Kidney tubule cell (primary cell): Measurements from ENCODE around the gene FANCG.

ENCODE experiments used
- DNase-seq: peaks from one replicate; pipeline ENCODE4 v3.0.0-alpha.2; 2018; ENCODE audit warnings: low spot score

Gene FANCG

DNA sequence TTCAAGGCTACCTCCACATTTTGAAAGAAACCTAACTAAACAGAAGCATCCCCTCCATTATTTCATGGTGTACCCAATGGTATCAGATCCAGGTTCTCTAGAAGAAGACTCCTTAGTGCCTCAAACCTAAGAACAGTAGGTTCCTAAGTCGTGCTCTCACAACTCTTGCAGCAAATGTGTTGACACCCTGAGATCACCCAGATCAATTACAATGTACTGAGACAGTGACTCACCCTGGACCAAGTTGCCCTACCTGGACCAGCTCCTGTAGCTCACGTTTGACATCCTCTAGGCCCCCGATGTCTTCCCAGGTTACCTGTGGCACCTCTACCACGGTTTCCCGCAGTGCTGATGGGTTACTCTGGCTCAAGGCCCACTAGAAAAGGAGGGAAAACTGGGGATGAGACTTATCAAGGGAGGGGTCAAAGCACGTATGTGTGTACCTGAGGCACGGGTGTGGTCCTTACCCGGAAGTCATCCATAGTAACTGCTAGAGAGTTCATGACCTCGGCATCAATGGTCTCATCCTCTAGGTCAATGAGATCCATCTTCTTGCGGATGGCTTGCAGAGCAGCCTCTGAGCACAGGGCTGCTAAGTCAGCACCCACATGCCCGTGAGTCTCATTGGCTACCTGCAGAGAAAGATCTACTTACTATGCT is 19.1 kb downstream of the FANCG start:
- no peak for DNase-seq

DNA sequence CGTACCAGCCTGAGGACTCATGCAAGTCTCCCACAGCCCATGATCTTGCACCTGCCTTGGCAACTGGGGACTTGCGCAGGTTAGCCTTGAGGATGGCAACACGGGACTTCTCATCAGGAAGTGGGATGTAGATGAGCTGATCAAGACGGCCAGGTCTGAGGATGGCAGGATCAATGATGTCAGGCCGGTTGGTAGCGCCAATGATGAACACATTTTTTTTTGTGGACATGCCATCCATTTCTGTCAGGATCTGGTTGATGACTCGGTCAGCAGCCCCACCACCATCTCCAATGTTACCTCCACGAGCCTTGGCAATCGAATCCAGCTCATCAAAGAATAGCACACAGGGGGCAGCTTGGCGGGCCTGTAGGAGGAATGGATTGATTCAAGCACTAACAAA is 20.3 kb downstream of the FANCG start:
- no peak for DNase-seq

DNA sequence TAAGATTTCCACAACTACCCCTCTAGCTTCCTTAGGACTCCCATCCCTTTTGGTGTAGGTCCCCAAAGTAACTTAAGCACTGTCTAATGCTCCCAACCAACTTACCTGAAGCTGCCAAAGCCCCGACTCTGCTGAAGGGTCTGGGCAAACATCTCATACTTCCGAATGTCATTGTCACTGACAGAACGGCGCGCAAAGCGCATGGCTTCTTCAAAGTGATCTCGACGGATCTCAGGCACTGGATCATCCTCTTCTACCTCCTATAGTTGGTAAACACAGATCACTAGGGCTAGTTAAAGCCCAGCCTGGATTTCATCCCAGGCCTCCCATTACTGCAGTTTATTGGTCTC is 22.5 kb downstream of the FANCG start:
- DNase-seq: no peak

DNA sequence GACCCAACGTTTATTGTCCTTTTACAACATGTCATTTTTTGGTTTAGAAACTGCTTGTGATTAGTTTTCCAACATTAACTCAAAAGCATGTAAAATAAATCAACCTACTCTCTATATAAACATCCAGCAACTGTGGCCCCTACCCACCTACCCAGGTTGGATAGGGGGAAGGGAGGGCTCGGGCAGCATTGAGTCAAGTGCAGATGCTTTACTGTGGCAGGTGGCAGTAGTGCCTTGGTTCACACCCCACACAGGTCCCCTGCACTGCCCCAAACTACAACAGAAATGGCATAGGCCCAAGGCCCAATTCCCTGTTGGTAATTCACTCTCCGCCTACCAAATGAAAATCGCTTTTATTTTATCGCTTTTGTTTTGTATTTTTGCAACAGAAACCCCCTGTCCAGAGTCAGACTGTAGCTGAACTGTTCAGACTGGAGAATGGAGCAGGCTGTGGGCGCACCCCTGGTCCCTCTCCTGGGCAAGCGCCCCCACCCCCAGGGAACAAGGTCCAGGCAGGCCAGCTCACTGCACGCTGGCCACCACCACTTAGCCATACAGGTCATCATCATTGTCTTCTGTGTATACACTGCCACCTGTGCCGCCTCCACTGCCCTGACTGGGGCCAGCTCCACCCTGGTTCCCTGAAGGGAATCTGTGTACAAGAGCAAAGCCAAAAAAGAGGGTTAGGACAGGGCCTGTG is 23.0 kb downstream of the FANCG start:
- DNase-seq: no peak

DNA sequence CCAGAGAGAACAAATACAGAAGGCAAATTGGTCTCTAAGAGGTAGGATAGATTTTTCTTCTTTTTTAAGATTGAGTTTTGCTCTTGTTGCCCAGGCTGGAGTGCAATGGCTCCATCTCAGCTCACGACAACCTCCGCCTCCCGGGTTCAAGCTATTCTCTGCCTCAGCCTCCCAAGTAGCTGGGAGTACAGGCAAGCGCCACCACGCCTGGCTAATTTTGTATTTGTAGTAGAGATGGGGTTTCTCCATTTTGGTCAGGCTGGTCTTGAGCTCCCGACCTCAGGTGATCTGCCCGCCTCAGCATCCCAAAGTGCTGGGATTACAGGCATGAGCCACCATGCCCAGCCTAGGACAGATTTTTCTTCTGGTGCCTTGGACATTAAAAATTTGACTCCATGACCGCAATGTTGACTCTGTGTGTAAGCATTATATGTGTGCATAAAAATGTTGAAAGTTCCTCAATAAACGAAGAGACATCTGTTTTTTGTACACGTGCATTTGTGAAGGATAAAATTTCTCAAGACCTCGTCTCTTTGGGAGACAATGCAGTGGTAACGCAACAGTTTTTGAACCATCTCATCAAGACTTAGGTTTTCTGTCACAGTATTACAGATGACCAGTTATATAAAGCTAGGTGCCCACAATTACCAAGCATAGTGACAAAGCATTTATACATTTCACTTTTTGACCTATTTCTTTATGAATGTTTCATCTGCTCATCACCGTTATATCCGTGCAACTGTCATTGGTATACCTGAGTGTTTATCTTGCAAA is 24.7 kb downstream of the FANCG start:
- DNase-seq: no peak

DNA sequence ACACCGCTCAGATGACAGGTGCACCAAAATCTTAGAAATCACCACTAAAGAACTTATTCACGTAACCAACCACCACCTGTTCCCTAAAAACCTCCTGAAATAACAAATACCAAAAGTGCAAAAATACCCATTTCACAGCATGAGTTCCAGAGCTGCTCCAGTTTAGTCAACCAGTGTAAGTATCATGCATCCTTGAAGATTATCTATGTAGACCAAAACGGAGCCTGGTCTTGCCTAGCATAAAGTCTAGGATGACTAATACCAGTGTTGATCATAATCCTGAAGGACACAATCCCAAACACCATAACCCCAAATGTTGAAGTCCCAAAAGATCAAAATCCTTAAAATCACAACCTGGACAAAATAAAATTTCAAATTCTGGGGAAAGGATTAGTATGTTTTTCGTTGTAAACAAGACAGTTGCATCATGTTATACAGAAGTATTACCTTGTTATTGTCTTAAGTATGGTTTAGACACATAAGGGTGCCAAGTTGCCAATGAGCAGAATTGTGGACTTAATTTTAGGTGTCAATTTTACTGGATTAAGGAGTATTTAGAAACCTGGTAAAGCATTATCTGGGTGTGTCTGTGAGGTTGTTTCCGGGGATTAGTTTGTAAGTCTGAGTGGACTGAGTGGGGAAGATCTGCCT is 25.4 kb downstream of the FANCG start:
- no peak for DNase-seq

DNA sequence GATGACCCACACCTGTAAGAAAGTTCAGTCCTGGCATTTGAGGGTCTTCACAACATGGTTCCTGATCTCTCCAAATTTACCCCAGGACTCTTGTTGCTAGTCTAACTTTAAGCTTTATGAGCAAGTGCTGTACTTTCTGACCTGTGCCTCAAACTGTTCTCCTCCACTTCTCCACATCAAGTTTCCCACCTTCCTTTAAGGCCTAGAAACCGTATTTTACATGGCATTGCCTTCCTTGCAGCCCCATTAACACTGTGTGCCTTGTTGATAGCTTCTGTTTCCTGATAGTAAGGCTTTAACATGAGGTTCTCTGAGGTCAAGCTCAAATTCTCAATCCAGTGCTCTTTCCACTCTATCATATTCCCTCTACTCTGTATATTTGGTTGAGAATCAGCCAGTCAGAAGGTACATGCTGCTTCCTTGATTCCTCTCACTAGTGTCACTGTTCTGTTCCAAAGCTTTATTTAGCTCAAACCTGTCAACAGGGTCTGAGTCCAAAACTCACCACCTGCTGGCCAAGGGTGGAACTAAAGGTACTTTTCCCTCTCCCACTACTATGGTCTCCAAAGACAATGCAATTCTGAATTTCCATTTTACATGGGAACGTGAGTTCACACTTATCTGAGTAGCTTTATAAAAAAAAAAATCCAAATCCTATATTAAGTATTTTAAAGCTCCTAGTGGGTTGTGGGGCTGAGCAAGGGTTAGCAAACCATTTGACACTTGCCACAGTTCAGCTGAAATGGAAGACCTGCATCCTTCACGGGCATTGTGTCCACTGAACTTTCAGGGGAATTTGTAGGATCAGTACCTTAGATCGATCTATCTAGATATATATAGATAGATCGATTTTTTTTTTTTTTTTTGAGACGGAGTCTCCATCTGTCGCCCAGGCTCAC is 28.4 kb downstream of the FANCG start:
- peak; percentile 61 for DNase-seq

DNA sequence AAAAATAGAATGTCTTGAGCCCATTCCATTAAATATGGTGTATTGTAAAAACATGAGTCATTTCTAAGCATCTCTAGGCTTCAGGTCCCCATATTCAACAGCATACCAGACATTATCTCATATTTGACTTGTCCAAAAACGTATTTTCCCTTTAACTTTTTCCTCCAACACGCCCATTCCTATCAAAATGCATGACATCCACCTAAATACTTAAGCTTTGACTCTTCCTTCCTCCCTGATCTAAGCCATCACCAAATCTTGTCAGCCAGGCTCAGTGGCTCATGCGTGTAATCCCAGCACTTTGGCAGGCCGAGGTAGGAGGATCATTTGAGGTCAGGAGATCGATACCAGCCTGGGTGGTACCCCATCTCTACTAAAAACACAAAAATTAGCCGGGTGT is 31.2 kb downstream of the FANCG start:
- no peak for DNase-seq

DNA sequence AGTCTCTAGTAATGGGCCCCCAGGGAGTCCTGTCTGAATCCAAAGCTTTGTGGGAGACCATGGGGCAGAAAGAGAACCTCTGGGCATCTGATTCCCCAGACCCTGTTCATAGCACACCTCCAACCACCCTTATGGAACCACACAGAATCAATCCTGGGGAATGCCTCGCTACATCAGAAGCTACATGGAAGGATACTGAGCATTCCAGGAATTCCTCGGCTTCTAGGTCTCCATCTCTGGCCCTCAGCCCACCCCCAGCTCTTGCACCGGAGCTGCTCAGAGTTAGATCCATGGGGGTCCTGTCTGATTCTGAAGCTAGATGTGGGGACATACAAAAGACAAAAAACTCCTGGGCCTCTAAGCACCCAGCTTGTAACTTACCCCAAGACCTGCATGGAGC is 35.7 kb downstream of the FANCG start:
- DNase-seq: no peak

DNA sequence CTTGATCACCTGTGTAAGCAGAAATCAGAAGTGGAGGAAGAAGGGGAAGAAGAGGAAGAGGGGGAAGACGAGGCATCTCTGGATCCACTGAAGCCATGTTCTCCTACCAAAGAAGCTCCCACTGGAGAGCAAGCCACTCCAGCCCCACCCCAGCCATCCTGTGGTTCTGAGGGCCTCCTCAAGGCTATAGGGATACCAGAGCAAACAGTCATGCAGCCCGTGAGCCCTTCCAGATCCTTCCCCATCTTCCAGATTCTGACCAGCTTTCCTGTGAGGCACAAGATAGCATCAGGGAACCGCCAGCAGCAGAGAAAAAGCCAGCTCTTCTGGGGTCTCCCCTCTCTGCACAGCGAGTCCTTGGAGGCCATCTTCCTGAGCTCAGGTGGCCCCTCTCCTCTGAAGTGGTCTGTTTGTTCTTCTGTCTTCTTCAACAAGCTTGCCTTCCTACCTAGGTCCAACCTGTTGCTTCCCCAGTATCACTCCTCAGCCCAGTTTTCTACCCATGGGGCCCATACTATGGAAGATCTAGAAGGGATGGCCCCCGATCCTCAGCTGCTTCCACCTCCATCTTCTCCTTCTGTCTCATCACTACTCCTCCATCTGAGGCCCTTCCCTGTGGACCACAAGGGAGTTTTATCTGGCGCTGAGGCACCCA is 36.7 kb downstream of the FANCG start:
- DNase-seq: no peak

DNA sequence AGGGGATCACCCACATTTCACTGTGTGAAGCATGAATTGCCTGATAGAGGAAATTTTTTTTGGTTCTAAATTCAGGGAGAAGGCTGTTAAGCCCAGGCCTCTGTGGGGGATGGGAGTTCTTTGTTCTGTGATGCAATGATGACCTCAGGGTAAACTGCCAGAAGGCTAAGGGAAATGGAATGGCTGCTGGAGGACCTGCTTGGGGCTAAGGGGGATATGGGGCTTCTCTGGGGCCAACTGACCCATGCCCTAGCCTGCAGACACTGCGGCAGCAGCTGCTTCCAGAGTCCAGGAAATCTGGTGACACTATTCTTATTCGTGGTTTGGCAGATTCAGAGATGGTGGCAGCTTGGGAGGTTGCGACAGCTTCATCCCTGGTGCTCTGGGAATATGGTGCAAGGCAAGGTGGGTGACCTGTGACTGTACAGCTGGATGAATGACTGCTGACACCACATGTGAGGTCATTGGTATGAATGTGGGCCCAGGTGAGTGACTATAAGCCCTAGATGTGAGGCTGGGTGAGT is 37.6 kb downstream of the FANCG start:
- DNase-seq: peak; percentile 77

DNA sequence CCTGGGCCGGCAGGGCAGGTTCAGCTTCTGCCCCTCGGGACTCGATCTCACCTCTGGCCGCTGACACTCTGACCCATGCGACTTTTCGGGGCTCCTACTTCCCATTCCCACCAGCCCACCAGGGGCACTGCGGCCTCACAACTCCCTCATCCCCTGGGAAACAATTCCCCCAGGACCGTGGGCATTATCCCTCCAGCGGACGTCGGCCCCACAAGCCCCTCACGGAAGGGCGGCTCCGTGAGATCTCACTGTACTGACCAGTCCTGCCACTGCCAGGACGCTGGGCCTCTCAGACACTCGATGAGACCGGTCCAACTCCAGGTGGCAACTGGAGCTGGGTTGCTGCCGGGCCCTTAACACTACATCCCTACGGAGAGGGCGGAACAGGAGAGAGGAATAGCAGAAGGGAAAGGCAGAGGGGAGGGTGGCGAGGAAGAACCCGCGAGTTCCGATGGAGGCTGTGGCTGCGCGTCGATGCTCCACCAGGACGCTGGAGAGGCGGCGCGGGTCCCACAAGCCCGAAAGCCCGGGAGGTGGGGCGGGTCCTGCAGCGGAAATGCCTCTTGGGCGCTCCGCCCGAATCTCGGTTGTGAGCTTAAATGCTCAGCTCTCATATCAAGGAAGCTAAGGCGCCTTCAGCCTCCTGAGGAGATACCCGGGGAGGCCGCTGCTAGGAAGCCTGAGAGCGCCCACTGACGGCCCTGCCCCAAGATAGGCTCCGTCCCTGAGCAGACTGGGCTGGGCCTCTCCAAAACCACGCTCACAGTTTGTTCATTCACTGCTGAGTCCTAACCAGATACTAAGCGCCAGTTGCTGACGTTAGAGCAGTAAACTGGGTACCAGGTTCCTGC is 43.7 kb downstream of the FANCG start:
- no peak for DNase-seq

DNA sequence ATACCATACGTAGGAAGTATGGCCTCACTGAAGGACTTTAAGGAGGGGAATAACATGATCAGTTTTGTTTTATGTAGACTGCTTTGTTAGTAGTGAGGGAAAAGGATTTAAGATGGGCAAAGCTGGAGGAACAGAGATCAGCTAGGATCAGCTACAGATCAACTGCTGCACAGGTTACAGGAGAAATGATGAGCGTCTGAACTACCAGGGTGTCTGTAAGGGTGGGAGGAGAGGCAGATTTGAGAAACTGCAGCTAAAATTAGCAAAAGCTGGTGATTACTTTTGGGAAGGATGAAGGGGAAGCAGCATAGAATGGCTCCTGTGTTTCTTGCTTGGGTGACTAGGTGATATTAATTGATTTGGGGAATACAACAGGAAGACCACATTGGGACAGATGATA is 46.6 kb downstream of the FANCG start:
- no peak for DNase-seq

DNA sequence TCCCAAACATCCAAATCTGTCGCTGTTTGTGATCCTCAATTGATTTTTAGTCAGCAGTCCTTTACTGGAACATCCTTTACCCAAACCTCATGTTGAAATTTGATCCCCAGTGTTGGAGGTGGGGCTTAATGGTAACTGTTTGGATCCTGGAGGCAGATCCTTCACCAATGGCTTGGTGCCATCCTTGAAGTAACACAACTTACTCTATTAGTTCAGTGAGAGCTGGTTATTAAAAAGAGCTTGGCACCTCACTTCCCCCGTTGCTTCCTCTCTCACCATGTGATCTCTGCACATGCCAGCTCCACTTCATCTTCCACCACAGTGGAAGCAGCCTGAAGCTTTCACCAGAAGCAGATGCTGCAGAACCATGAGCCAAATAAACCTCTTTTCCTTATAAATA is 49.9 kb downstream of the FANCG start:
- DNase-seq: no peak

DNA sequence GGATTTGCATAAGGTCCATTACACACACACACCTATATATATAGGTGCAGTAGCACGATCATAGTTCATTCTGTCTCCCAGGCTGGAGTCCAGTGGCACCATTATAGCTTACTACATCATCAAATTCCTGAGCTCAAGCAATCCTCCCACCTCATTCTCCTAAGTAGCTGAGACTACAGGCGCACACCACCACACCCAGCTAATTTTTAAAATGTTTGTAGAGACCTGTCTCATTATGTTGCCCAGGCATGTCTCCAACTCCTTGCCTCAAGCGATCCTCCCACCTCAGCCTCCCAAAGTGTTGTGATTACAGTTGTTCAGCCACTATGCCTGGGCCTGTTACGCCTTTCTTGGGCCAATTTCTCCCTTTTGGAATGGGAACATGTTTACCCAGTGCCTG is 50.5 kb downstream of the FANCG start:
- DNase-seq: no peak

DNA sequence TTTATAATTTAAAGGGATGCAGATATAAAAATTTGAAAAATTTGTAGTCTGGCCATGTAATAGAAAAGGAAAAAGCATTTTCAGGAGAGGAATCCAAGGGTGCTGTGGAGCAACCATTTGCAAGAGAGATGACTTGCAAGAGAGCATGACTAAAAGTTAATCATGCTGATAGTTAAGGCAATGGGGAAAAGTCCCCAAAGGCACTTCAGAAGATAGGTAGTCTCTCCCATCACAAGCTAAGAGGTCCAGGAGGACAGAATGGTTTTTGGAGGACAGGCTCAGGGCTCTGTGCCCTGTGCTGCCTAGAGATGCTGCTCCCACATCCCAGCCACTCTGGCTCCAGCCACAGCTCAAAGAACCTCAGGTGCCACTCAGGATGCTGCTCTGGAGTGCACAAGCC is 51.4 kb downstream of the FANCG start:
- DNase-seq: no peak

DNA sequence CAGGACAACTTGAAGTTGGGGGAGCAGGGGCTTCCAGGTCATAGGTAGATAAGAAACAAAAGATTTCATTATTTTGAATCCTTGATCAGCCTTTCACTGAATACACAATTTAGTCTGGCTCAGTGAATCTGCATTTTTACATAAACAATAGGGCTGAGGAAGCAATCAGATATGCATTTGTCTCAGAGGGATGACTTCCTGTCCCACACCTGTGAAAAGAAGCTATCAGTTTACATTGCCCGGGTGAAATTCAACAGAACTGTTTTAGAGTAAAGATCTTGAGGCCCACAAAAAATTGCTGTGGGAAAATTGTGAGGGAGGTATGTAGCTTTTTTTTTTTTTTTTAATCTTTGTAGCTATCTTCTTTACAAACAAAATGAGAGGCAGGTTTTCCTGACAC is 51.9 kb downstream of the FANCG start:
- DNase-seq: no peak

DNA sequence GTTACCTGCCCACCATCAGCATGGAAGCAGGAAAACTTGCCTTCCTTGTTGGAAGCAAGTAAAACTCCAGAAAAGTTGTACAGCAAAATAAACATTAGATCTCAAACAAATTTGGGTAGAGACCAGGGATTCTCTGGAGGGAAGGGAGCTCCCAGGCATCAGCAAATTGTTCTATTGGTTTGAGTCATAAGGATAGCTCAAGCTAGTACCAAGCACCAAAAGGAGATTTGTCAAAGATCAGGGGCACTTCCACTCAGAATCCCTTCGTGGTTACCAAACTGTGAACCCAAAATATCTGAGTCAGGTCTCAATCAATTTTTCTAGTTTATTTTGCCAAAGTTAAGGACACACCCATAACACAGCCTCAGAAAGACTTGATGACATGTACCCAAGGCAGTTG is 52.4 kb downstream of the FANCG start:
- DNase-seq: no peak

DNA sequence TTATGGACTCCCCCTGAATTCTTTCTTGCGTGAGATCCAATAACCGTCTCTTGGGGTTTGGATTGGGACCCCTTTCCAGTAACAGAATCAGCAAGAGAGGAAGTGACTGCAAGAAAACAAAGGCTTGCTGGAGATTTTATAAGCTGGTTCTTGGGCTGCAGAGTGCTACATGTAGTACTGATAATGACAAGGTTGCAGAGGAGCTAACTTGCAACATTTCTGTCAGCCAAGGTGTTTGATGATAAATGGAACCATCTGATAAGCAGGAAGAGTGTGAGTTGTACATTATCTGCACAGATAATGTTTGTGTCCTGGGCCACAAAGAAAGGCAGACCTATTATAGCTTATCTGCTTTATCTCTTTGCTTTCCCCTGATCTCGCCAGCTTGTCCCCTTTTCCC is 53.1 kb downstream of the FANCG start:
- no peak for DNase-seq
